ENCODE results near the gene SH3GL3. TPM values are rescaled to one million over a fixed set of nuclear protein-coding genes. Genes with fewer than 3 reads are reported as not detected.
A peak's percentile ranks its signal among the peaks of the same experiment; 100 is the strongest.

SH3GL3 gene
- total RNA-seq, 2 donors from 2014 or later = 3.5 to 3.8 TPM

- Histone ChIP-seq H3K4me3 (ENCODE audit: low read length) (peak overlapping the region; percentile 76), H3K27ac (ENCODE audit: low read depth, low read length) (no peak overlapping the region), H3K4me1 (ENCODE audit: control insufficient read depth, insufficient read depth, low read length) (no peaks in the 10 kb centered on the region), H3K9me3 (ENCODE audit: control insufficient read depth, low read length) (no peaks in the 10 kb centered on the region), H3K27me3 (ENCODE audit: control insufficient read depth, insufficient read depth, low read length, poor library complexity, severe bottlenecking) (peaks cover 44% of the 10 kb centered on the region), H3K36me3 (ENCODE audit: control insufficient read depth, insufficient read depth, low read length) (no peaks in the 10 kb centered on the region), H3K9ac (ENCODE audit: extremely low read depth, low read length, poor library complexity, severe bottlenecking) (no peak overlapping the region)
- Mint-ChIP-seq H3K4me3 (peak overlapping the region; percentile 58), H3K36me3 (ENCODE audit: low read depth) (no peaks in the 10 kb centered on the region), H3K27ac (no peak overlapping the region), H3K4me1 (no peaks in the 10 kb centered on the region), H3K9me3 (no peaks in the 10 kb centered on the region), H3K27me3 (ENCODE audit: insufficient read depth) (peaks cover 55% of the 10 kb centered on the region)
- DNase-seq = peak; percentile 87
- TF ChIP-seq, protein P1, sequence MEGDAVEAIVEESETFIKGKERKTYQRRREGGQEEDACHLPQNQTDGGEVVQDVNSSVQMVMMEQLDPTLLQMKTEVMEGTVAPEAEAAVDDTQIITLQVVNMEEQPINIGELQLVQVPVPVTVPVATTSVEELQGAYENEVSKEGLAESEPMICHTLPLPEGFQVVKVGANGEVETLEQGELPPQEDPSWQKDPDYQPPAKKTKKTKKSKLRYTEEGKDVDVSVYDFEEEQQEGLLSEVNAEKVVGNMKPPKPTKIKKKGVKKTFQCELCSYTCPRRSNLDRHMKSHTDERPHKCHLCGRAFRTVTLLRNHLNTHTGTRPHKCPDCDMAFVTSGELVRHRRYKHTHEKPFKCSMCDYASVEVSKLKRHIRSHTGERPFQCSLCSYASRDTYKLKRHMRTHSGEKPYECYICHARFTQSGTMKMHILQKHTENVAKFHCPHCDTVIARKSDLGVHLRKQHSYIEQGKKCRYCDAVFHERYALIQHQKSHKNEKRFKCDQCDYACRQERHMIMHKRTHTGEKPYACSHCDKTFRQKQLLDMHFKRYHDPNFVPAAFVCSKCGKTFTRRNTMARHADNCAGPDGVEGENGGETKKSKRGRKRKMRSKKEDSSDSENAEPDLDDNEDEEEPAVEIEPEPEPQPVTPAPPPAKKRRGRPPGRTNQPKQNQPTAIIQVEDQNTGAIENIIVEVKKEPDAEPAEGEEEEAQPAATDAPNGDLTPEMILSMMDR (conservative IDR thresholded peaks at IDR 0.05) = peak; percentile 49
- WGBS, 2 experiments (ENCODE audit: insufficient coverage in 1 of 2, insufficient read length in 1 of 2) = 13 to 26% methylated on average over 22 to 67 of the region's 67 CpGs
Measured at GRCh38 chr15:83654379-83655236, 207.5 kb downstream of the SH3GL3 start.

DNA sequence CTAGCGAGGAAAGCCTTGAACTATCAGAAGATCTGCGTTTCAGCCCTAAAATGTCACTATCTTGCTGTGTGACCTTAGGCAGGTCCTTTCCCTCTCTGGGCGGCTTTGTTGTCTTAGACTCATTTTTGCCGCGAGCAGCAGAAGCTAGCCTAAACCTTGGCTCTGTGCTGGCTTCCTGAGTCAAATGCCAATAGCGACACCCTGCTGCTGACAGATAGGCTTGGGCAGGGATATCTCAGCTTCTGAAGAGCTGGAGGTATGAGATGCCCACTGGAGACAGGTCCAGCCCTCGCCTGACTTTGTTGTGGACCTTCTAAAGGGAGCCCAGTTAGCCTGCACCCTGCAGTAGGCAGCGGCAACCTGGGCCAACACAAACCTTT is 208.1 kb downstream of the SH3GL3 start:
- peaks cover 44% of the 10 kb centered on the region for H3K27me3 ChIP-seq (ENCODE audit: control insufficient read depth, insufficient read depth, low read length, poor library complexity, severe bottlenecking)
- H3K4me1 Mint-ChIP-seq = no peaks in the 10 kb centered on the region
- no peak overlapping the region for H3K4me3 Mint-ChIP-seq

GRCh38 chr15:83656192-83656591 is 209.1 kb downstream of the SH3GL3 start:
- Mint-ChIP-seq H3K27ac (no peak overlapping the region), H3K9me3 (no peaks in the 10 kb centered on the region), H3K27me3 (ENCODE audit: insufficient read depth) (peaks cover 50% of the 10 kb centered on the region), H3K36me3 (ENCODE audit: low read depth) (no peaks in the 10 kb centered on the region), H3K4me1 (no peaks in the 10 kb centered on the region), H3K4me3 (no peak overlapping the region)
- Histone ChIP-seq H3K9me3 (ENCODE audit: control insufficient read depth, low read length) (no peaks in the 10 kb centered on the region), H3K27me3 (ENCODE audit: control insufficient read depth, insufficient read depth, low read length, poor library complexity, severe bottlenecking) (peaks cover 44% of the 10 kb centered on the region), H3K4me1 (ENCODE audit: control insufficient read depth, insufficient read depth, low read length) (no peaks in the 10 kb centered on the region), H3K9ac (ENCODE audit: extremely low read depth, low read length, poor library complexity, severe bottlenecking) (no peak overlapping the region), H3K27ac (ENCODE audit: low read depth, low read length) (no peak overlapping the region), H3K36me3 (ENCODE audit: control insufficient read depth, insufficient read depth, low read length) (no peaks in the 10 kb centered on the region), H3K4me3 (ENCODE audit: low read length) (no peak overlapping the region)
- no peak for DNase-seq
- 94% methylated on average over 4 to 5 of the region's 5 CpGs for WGBS, 2 experiments (ENCODE audit: insufficient coverage in 1 of 2, insufficient read length in 1 of 2)
- TF ChIP-seq, protein P1 (conservative IDR thresholded peaks at IDR 0.05) = no peak

More for the DNA sequence above, 208.1 kb downstream of the SH3GL3 start:
- no peak overlapping the region for H3K9ac ChIP-seq (ENCODE audit: extremely low read depth, low read length, poor library complexity, severe bottlenecking)
- H3K27ac Mint-ChIP-seq = no peak overlapping the region
- no peak overlapping the region for H3K27ac ChIP-seq (ENCODE audit: low read depth, low read length)
- no peaks in the 10 kb centered on the region for H3K9me3 ChIP-seq (ENCODE audit: control insufficient read depth, low read length)
- H3K36me3 ChIP-seq (ENCODE audit: control insufficient read depth, insufficient read depth, low read length) = no peaks in the 10 kb centered on the region
- no peaks in the 10 kb centered on the region for H3K36me3 Mint-ChIP-seq (ENCODE audit: low read depth)
- DNase-seq = no peak
- no peak overlapping the region for H3K4me3 ChIP-seq (ENCODE audit: low read length)
- TF ChIP-seq, protein P1 (conservative IDR thresholded peaks at IDR 0.05) = no peak
- peaks cover 50% of the 10 kb centered on the region for H3K27me3 Mint-ChIP-seq (ENCODE audit: insufficient read depth)
- no peaks in the 10 kb centered on the region for H3K9me3 Mint-ChIP-seq
- 87 to 90% methylated on average over 8 of the region's 8 CpGs for whole genome bisulfite sequencing, 2 experiments (ENCODE audit: insufficient coverage in 1 of 2, insufficient read length in 1 of 2)
- H3K4me1 ChIP-seq (ENCODE audit: control insufficient read depth, insufficient read depth, low read length) = no peaks in the 10 kb centered on the region
